Measurements from ENCODE around the gene SH3RF2.

Gene SH3RF2

GRCh38 chr5:145920542-145921210 is 15.7 kb upstream of the SH3RF2 start:
- DNase-seq (ENCODE audit: insufficient read length, low spot score) (no peak), FAIRE-seq (no peak)

- DNase-seq (ENCODE audit: insufficient read length, low spot score) (no peak), FAIRE-seq (no peak)
Measured at GRCh38 chr5:145921211-145921610, 15.2 kb upstream of the SH3RF2 start.

- DNase-seq (ENCODE audit: insufficient read length, low spot score): no peak
- FAIRE-seq: no peak
Measured at GRCh38 chr5:145922059-145922458, 14.3 kb upstream of the SH3RF2 start.

GRCh38 chr5:145923405-145923804 is 13.0 kb upstream of the SH3RF2 start:
- FAIRE-seq (no peak), DNase-seq (ENCODE audit: insufficient read length, low spot score) (no peak)

- FAIRE-seq (no peak), DNase-seq (ENCODE audit: insufficient read length, low spot score) (no peak)
Measured at GRCh38 chr5:145924849-145925248, 11.5 kb upstream of the SH3RF2 start.

GRCh38 chr5:145925353-145925752 is 11.0 kb upstream of the SH3RF2 start:
- FAIRE-seq: peak; percentile 64
- peak; percentile 56 for DNase-seq (ENCODE audit: insufficient read length, low spot score)

GRCh38 chr5:145925803-145926202 is 10.6 kb upstream of the SH3RF2 start:
- FAIRE-seq (peak; percentile 23), DNase-seq (ENCODE audit: insufficient read length, low spot score) (no peak)

GRCh38 chr5:145931718-145932117 is 4.7 kb upstream of the SH3RF2 start:
- no peak for FAIRE-seq
- DNase-seq (ENCODE audit: insufficient read length, low spot score): no peak

- no peak for FAIRE-seq
- no peak for DNase-seq (ENCODE audit: insufficient read length, low spot score)
Measured at GRCh38 chr5:145934276-145934675, 2.1 kb upstream of the SH3RF2 start.

- DNase-seq (ENCODE audit: insufficient read length, low spot score) (peak; percentile 64), FAIRE-seq (no peak)
Measured at GRCh38 chr5:145937432-145938250, 1.3 kb downstream of the SH3RF2 start.

GRCh38 chr5:145938776-145939539 is 2.6 kb downstream of the SH3RF2 start:
- FAIRE-seq: no peak
- no peak for DNase-seq (ENCODE audit: insufficient read length, low spot score)

GRCh38 chr5:145939540-145940065 is 3.2 kb downstream of the SH3RF2 start:
- DNase-seq (ENCODE audit: insufficient read length, low spot score) (no peak), FAIRE-seq (no peak)

- FAIRE-seq (no peak), DNase-seq (ENCODE audit: insufficient read length, low spot score) (no peak)
Measured at GRCh38 chr5:145941096-145941447, 4.7 kb downstream of the SH3RF2 start.

GRCh38 chr5:145941448-145942130 is 5.2 kb downstream of the SH3RF2 start:
- no peak for DNase-seq (ENCODE audit: insufficient read length, low spot score)
- FAIRE-seq: no peak

GRCh38 chr5:145942201-145942600 is 5.8 kb downstream of the SH3RF2 start:
- no peak for FAIRE-seq

GRCh38 chr5:145942749-145943148 is 6.4 kb downstream of the SH3RF2 start:
- FAIRE-seq: no peak
- DNase-seq (ENCODE audit: insufficient read length, low spot score): no peak

More at GRCh38 chr5:145942201-145942600, 5.8 kb downstream of the SH3RF2 start:
- DNase-seq (ENCODE audit: insufficient read length, low spot score): no peak

GRCh38 chr5:145943674-145944121 is 7.3 kb downstream of the SH3RF2 start:
- FAIRE-seq (no peak), DNase-seq (ENCODE audit: insufficient read length, low spot score) (no peak)

GRCh38 chr5:145944328-145944727 is 8.0 kb downstream of the SH3RF2 start:
- DNase-seq (ENCODE audit: insufficient read length, low spot score): no peak
- no peak for FAIRE-seq

GRCh38 chr5:145945620-145946111 is 9.3 kb downstream of the SH3RF2 start:
- peak; percentile 60 for FAIRE-seq
- DNase-seq (ENCODE audit: insufficient read length, low spot score): no peak

- peak; percentile 53 for DNase-seq (ENCODE audit: insufficient read length, low spot score)
- FAIRE-seq: peak; percentile 51
Measured at GRCh38 chr5:145946112-145946861, 9.9 kb downstream of the SH3RF2 start.

All from HTR-8/SVneo (cell line).